GM21360 (cell line): ENCODE results near the gene HERC6.
"Not testable (repeated sequence)": the region's sequence is repeated elsewhere in the genome, so short reads cannot be mapped to it uniquely, and the experiment has no call there.

Experiments
- ATAC-seq: cut with Tn5 transposase; IDR thresholded peaks from one replicate; pipeline ENCODE4 v1.9.1; 2021; ENCODE audit warnings: mild to moderate bottlenecking, moderate library complexity; ENCODE audit not compliant: unreplicated experiment

Gene HERC6

DNA sequence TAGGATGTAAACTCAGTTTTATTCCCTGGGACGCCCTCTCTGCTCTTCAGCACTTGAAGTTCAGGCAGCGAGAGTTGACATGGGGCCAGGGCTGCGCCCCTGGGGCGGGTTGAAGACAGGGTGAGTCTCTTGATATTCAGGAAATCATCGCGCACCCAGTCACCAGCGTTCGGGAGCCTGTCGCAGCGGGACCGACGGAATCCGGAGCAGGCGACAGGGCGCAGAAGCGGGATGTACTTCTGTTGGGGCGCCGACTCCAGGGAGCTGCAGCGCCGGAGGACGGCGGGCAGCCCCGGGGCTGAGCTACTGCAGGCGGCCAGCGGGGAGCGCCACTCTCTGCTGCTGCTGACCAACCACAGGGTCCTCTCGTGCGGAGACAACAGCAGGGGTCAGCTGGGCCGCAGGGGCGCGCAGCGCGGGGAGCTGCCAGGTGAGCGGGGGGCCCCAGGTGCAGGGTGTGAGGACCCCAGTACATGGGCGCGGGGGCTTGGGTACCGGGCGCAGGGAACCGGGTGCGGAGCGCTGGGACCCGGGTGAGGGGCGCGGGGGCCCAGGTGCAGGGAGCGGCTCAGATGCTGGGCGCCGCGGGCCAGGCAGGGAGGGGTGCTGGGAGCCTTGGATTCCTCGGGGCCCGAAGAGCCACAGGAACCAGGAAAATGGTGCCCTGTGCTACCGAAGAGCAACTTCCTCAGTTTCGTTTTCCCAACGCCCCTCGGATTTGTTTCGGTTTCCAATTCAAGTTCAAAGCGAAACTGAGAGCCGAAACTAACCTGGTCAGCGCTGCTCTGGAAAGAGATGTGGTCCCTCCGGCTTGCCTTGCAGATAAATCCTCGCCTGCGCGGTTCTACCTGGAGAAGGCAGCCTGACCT is at the start of gene HERC6:
Gene HERC6 (plus strand): TSS at position 162 of the 869 bp plus-strand sequence. CDS start 70 bp downstream, at position 232.
- peak; percentile 73 for ATAC-seq

DNA sequence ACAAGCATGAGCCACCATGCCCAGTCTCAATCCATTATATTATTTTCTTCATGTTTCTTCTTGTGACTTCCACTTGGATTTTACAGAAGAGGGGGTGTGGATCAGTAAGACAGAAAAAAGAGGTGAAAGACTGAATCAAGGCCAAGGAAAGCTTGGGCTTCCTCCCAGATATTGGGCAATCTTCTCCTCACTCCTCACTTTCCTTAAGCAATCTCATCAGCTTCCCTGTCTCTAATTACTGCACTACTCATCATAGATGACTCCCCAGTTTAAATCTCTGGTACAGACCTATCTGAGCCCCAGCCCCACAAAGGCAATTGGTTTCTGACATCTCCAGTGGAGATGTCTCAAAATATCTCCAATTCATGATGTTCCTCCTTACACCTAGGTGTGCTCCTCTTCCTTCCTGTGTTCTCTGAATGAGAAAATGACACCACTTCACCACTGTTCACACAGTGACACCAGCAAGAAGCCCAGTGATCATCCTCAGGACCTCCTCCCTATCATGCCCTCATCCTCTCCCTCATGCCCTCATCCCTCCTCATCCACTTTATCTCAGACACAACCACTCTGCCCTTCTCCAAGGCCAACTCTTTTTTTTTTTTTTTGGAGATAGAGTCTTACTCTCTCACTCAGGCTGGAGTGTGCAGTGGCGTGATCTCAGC is 44.8 kb upstream of the HERC6 start:
- ATAC-seq, result no peak

DNA sequence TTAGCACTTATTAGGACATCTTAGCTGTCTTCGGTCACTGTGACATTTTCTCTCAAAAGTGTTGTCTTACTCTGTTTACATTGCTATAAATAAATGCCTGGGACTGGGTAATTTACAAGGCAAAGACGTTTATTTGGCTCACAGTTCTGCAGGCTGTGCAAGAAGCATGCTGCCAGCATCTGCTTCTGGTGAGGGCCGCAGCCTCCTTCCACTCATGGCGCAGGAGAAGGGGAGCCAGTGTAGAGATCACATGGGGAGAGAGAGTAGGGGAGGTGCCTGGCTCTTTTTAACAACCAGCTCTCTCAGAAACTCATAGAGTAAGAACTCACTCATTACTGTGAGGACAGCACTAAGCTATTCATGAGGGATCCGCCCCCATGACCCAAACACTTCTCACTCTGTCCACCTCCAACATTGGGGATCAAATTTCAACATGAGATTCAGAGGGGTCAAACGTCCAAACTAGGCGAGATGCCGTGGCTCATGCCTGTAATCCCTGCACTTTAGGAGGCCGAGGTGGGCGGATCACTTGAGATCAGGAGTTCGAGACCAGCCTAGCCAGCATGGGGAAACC is 43.5 kb upstream of the HERC6 start:
- no peak for ATAC-seq

DNA sequence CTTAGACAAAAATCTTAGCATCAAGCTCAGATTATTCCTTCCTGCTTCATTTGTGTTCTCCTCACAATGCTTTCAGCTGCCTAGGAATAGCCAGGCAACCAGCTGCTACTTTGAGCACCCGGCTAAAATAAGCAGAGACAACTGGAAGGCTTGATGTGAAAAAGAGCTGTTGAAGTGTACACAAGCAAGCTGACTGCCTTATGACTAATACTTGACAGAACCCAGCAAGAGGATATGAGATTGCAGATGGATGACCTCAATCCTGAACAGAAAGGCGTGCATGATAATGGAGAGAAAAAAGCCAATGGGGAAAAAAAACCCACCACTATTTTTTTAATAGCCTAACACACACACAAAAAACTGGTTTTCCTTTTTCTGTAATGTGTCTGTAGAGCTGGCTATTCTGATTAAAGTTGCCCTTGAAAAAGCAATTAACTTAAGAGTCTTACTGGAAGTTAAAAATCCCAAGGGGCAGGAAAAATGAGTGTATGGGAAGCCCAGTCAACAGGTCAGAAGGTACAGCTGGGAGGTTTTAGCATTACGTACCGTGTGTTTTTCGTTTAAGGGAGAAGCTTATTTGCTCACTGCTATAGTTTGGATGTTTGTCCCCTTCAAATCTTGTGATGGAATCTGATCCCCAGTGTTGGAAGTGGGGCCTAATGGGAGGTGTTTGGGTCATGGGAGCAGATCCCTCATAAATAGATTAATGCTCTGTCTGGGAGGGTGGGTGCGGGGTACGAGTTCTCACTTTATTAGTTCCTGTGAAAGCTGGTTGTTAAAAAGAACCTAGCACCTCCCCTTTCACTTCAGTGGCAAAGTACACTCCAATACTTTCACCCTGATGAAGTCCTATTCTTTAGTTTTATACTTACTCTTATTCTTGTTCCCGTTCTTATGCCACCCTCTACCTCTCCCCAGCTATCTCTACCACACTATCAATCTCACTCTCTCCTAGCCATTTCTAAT is 37.1 kb upstream of the HERC6 start:
- no peak for ATAC-seq

DNA sequence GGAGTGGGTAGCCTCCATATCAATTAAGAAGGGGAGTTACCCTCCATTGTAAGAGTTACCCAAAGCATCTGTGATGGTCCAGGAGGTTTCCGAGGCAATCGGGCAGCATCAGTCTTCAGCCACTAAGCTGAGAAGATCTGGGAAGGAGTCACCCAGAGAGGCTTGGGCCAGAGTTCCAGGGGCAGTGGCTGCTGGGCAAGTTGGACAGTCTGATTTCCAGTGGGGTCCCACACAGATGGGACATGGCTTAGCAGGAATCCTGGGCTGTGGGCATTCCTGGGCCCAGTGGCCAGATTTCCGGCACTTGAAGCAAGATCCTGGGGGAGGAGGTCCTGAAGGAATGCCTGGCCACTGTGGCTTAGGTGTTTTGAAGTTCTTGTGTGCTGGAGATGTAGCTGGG is 31.8 kb upstream of the HERC6 start:
- ATAC-seq, result not testable (repeated sequence)

- ATAC-seq, result not testable (repeated sequence)
Observed at GRCh38 chr4:88348761-88349160, 29.9 kb upstream of the HERC6 start.

DNA sequence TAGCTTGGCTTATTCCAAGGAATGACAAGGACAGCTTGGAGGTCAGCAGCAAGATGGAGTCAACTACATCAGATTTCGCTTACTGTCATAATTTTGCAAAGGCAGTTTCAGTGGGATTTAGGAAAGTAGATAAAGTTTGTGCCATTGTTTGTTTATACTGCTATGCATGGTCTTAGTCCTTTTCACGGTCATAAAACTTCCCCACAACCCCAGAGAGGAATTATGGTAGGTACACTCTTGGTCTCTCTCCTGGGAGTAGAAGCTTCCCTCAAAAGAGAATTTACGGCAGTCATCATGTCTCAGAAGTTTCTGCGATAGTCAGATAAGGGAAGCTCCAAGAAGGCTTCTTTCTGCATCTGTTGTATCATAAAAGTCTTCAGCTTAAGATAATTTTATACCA is 27.9 kb upstream of the HERC6 start:
- ATAC-seq, result no peak

GRCh38 chr4:88352062-88352740 is 26.5 kb upstream of the HERC6 start:
- no peak for ATAC-seq

DNA sequence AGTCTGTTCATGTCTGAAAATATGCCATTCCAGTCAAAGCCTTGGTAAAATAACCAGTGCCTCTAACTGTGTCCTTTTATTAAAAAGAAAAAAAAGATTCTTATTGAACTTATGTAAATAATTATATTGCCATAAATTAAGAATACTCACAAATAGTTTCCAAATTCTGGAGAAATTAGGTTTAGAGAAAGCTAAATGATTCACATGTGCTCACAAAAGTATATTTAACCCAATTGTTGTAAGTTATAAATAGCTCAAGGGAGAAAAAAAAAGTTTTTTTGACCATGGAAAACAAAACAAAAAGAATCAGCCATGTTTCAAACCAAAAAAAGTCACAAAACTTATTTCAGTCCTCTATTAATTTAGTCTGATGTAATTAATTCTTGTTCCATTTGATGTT is 25.3 kb upstream of the HERC6 start:
- no peak for ATAC-seq

GRCh38 chr4:88356771-88357170 is 21.9 kb upstream of the HERC6 start:
- ATAC-seq, result no peak

DNA sequence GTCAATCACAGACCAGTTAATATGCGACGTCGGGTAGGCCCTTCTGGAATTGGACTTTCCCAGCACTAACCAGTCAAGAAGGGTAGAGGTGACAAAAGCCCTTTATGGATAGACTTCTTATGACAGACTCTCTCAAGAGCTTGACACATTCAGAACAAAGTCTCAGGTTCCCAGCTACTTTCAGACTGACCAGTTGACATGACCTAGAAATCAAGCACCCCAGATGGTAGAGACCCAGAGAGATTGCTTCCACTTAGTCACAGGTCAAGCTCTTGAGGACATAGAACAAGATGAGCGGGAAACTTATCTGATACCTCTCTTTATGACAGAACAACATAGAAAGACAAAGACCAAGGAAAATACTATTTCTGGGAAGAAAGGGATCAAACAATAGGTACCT is 21.4 kb upstream of the HERC6 start:
- no peak for ATAC-seq

DNA sequence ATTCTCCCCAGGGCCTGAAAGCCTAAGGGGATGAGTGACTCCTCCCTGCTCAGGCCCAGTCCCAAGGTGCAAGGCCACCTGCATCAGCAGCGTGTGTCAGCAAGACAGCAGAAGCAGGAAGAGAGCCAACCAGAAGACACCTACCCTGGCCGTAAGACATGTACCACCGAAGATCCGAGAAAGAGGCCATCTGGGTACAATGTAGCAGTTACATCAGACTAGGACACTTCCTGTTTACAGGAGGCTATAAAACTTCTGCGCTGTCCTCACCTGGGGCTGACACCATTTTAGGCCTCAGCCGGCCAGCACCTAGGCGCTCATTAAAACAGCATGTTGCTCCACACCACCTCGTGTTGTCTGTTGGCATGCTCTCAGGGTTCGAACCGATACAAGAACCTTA is 19.1 kb upstream of the HERC6 start:
- no peak for ATAC-seq

DNA sequence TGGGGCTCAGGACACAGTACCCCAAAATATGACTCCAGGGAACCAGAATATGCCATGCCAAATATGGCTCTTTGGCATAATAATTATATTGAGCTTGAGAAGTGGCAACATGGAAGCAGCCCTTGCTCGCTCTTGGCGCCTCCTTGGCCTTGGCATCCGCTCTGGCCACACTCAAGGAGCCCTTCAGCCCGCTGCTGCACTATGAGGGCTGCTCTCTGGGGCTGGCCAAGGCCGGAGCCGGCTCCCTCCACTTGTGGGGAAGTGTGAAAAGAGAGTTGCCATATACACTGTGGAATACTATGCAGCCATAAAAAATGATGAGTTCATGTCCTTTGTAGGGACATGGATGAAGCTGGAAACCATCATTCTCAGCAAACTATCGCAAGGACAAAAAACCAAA is 18.4 kb upstream of the HERC6 start:
- ATAC-seq, result no peak

- no peak for ATAC-seq
Observed at GRCh38 chr4:88360791-88361190, 17.9 kb upstream of the HERC6 start.

- not testable (repeated sequence) for ATAC-seq
Observed at GRCh38 chr4:88361217-88361773, 17.4 kb upstream of the HERC6 start.

- no peak for ATAC-seq
Observed at GRCh38 chr4:88366460-88366859, 12.2 kb upstream of the HERC6 start.

- no peak for ATAC-seq
Observed at GRCh38 chr4:88367826-88368225, 10.8 kb upstream of the HERC6 start.

DNA sequence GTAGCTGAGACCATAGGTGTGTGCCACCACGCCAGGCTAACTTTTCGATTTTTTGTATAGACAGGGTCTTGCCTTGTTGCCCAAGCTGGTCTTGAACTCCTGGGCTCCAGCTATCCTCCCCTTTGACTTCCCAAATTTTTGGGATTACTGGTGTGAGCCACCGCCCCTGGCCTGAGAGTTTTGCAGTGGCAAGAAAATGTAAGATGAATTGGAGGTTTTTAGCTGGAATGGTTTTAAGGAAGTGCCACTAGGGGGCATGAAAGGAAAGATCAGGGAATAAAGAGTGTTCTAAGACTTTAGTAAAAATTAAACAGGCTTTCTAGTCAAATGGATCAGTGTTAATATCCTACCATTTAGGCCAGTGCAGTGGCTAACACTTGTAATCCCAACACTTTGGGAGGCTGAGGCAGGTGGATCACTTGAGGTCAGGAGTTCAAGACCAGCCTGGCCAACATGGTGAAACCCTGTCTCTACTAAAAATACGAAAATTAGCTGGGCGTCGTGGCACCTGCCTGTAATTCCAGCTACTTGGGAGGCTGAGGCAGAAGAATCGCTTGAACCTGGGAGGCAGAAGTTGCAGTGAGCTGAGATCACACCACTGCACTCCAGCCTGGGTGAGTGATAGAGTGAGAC is 9.4 kb upstream of the HERC6 start:
- ATAC-seq, result not testable (repeated sequence)

- no peak for ATAC-seq
Observed at GRCh38 chr4:88381123-88381522, 2.5 kb downstream of the HERC6 start.
